Measurements from ENCODE around the gene MFAP5.
A peak's percentile ranks its signal among the peaks of the same experiment; 100 is the strongest.
"Not testable (repeated sequence)": the region's sequence is repeated elsewhere in the genome, so short reads cannot be mapped to it uniquely, and the experiment has no call there.

The MFAP5 gene

DNA sequence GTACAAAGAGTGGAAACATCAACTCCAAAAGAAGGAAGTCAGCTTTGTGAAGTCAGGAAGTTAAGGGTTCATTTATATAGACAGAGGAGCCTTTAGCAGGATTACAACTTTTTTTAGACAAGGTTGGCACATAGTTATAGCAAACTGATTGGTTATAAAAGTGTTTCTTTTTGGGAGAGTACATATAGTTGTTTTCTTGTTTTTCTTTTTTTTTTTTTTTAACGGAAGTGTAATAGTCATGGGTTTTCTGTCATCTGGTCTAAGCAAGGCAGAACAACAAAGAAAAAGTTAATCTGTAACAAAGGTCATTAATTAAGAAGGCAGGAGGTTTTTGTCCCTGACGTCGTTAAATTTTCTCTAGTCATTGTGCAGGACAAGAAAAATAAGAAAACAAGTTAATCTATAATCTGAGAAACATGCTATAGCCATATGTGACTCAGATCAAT lies 13.0 kb upstream of the MFAP5 start:
- DNase-seq (ENCODE audit: low spot score) = no peak
- no peak for FAIRE-seq

DNA sequence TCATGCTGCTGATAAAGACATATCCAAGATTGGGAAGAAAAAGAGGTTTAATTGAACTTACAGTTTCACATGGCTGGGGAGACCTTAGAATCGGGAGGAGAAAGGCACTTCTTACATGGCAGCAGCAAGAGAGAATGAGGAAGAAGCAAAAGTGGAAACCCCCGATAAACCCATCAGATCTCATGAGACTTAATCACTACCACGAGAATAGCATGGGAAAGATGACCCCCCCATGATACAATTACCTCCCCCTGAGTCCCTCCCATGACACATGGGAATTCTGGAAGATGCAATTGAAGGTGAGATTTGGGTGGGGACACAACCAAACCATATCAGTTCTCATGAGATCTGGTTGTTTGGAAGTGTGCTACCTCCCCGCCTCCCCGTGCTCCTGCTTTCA lies 9.8 kb upstream of the MFAP5 start:
- FAIRE-seq (no peak), DNase-seq (ENCODE audit: low spot score) (no peak)

DNA sequence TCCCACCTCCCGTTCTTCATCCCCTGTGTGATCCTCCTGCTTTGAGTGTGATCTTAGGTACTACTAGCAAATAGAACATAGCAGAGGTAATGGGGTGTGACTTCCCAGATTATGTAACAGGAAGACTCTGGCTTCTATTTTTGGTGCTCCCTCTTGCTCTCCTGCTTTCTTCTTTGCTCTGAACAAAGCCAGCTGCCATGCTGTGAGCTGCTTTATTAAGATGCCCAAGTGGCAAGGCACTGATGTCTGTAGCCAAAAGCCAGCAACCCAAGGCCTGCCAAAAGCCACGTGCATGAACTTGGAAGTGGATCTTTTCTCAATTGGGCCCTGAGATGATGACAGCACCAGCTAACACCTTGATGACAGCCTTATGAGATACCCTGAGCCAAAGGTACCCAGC lies 5.8 kb upstream of the MFAP5 start:
- FAIRE-seq = no peak
- DNase-seq (ENCODE audit: low spot score) = no peak

DNA sequence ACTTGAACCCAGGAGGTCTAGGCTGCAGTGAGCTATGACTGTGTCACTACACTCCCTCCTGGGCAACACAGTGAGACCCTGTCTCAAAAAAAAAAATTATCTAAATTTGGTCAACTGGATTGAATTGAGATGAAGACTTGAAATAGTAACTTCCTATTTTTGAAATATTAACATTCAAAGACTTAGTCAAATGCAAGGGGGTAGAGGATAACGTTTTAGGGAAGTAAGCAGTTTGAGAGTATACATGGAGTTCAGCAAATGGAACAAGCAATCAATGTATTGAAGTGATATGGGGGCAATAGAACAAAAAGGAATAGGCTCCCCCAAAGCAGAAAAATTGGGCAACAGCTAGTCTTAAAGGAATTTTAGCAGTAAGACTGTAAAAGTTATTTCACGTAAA lies 4.6 kb upstream of the MFAP5 start:
- DNase-seq (ENCODE audit: low spot score) (no peak), FAIRE-seq (no peak)

DNA sequence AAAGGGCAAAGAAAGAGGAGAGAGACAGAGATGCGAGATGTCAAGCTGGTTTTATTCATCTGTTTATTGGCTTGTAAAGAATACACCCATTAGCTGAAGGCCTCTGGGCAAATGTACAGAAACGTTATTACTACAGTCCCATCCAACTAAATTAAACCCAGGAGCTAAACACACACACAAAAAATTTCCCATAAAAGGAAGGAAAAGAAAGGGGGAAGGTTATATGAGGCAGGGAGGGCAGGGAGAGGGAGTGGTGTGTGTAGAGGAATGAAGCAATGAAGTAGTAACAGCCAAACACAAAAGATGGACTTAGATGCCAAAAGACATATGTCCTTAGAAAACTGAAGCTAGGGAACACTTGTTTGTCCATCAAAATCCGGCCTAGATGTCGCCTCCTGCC lies 3.1 kb upstream of the MFAP5 start:
- FAIRE-seq = no peak
- no peak for DNase-seq (ENCODE audit: low spot score)

DNA sequence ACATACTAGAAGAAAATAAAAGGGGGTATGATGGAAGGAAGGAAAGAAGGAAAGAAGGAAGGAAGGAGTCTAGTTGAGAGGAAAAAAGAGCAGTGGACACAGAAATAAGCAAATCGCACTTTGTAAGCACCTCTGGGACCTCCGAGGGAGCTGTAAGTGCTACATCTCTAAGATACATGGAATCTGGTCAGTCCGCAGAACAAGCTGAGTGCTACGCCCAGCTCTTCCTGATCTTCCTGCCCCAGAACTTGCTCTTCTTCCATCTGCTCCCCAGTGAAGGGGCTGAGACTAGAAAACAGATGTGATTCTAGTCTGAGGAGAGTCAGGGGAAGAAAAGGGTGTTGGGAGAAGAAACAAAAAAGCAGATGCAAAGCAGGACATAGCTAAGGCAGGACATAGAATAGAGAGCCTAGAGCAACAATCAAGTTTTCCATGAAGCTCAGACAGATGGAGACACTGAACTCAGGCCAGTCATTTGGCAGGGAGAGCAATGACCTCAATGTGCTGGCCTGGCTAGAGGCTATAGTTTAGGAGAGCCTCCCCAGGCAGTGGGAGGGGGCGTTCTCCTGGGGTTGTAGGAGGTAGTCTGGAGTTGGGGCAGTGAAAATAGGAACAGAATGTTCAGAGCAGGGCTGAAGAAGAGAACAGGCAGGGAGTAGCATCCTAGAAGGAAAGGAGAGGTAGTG lies 1.7 kb upstream of the MFAP5 start:
- FAIRE-seq = no peak
- no peak for DNase-seq (ENCODE audit: low spot score)

DNA sequence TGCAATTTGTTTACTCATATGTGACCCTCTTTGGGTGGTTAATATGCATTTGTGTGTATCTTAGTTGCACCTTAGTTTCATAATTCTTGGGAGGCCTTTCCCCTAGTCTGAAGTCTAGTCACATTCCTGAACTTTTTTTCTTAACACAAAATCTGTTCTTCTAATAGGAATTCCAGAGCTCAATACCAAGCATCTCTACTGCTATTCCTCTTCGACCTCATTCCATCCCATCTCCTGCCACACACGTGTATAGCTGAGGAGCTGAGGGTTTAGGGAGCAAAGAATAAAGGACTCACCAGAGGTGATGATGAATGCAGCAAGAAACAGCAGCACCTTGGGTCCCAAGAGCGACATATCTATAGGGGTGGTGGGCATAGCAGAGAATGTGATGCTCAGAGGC lies 875 bp downstream of the MFAP5 start:
- DNase-seq (ENCODE audit: low spot score) (no peak), FAIRE-seq (no peak)

DNA sequence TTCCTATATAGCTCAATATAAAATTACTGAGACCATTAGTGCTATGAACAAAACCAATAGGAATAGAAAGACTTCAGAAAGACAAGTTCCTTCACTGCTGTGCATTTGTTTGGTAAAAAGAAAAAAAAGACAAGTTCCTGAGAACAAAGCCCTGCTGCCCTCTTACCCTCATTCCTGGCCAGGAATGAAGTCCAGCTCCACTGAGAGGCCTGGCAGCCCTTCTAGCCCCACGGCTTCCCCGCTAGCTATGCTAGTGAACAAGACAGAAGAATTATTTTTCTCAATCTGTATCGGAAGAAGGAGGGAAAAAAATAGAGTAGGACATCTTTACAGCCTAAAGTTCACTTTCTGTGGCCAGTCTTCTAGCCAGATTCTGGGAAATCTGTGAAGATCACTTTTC lies 1.6 kb downstream of the MFAP5 start:
- FAIRE-seq = no peak

DNA sequence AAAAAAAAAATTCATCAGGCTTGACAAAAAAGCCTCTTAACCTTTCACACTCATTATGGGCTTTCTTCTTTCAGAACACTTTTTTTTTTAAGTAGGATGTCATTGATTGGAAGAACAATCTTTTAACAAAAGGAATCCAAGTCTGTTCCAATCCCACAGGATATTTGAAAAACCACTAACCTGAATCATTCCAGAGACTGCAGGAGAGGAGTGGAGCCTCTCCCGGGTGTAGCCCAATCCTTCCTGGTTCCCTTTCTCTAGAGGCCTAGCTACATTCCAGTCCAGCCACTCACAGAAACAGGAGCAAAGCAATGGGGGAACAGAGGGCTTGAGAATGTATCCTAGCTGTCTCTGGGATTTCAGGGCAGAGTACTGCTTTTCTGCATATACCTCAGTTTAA lies 4.3 kb downstream of the MFAP5 start:
- DNase-seq (ENCODE audit: low spot score) = peak; percentile 50
- peak; percentile 78 for FAIRE-seq

More for the DNA sequence above, 1.6 kb downstream of the MFAP5 start:
- DNase-seq (ENCODE audit: low spot score) = no peak

DNA sequence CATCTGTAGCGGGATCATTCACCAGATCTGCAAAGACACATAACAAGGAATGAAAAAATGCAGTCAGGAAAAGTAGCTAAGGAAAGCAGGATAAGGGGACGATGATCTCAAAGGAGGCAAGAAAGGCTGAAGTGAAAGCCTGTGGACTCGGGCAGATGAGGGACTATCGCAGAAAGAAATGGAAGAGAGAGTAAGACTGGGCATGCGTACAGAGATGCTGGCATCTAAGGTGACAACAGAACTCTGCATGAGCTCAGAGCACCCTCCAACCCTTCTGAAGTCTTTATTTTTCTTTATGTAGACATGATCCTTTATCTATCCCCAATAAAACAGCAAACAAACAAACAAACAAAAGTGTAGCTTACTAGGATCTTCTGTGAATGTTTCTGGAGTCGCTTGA lies 7.2 kb downstream of the MFAP5 start:
- FAIRE-seq (no peak), DNase-seq (ENCODE audit: low spot score) (no peak)

DNA sequence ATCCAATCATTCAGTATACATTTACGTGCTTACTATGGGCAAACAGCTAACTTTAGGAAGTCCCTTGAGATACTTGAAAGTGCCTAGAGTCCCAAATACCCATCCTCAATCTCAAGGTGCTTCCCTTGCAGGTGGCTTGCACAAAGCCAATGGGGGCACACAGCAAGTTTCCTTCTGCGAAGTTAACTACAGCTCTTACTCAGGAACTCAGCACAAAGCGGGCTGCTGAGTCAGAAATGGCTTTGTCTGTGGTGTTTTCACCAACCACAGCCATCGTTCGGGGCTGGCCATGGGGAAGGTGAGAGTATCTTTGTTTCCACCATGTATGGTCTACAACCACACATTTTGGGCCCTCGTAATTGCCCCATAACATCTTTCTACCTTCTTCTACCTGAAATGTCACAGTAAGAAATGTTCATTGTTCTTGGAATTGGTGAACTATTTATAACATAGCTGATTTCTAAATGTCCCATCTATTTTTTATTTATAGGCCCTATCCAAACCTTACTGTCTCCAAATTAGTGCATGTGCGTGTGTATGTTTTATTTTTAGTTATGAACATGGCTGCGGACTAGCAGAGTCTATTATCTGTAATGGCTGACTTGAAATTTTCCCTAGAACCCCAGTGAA lies 13.9 kb downstream of the MFAP5 start:
- FAIRE-seq (no peak), DNase-seq (ENCODE audit: low spot score) (no peak)

DNA sequence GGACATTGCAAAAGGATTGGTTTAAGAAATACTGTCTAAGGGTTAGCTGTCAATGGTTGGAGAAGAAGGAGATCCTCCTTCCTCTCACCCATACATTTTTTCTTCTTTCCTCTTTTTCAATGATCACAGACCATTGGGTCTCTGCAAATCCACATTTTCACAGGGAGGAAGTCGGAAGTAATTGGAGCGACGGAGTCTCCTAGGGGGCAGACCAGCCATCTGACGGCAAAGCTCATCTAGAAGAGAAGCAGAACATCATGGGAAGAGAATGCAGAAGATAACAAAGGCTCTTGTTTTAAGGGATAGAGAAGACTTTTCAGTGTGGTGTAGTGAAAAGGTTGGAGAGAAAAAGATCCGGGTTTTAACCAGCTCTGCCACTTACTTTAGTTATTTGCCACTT lies 14.7 kb downstream of the MFAP5 start:
- DNase-seq (ENCODE audit: low spot score) (no peak), FAIRE-seq (no peak)

DNA sequence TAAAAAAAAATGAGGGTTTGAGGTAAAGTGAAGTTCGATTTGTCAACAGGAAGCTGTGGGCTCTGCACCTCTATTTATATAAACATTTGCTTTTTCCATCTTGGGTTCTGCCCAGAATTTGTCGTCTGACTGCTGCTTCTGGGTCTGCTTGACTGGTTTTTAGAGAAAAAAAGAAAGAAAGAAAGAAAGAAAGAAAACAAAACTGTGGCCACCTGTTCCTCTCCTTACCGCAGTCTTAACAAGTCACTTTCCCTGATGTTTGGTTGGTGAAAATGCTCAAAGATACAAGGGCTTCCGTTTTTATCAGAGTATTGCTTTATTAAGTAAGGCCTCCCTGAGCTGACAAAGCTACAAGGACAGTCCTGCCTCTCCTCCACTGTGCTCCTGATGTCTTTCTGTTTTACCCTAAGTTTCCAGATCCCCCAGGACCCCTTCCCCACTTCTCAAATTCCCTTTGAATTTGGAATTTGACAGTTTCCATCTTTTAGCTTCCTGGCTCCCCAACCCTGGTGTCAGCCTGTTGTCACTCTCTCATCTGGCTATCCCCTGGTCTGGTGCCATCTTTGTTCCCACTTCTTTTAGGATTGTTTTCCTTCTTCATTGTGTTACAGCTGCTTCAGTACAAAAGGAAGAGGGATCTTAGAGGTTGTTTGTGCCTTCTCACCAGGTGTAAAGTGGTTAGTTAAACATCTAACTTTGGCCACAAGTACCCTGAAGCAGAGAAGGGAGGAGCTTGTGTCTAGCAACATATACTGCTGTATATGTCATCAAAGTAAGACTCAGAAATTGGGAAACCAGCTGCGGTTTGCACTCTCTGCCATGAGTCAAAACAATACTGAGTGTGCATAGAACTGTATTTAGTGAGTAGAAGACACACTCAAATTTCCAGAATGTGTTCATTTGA lies 18.0 kb downstream of the MFAP5 start:
- FAIRE-seq (no peak), DNase-seq (ENCODE audit: low spot score) (no peak)

DNA sequence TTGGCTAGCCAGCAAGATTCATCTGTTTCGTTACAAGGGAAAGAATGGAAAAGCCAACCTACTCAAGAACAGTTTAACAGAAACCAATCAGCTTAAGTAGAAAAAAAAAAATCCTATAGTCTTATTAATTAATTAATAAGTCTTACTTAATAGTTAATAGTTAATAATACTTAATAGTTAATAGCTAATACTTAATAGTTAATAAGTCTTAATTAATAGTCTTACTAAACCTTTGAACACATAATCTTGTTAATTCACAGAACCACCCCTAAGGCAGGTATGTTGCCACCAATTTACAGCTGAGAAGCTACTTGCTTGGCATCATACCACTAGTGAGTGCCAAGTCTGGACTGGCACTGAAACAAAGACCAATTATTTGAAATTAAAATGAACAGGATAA lies 19.9 kb downstream of the MFAP5 start:
- FAIRE-seq (no peak), DNase-seq (ENCODE audit: low spot score) (no peak)

DNA sequence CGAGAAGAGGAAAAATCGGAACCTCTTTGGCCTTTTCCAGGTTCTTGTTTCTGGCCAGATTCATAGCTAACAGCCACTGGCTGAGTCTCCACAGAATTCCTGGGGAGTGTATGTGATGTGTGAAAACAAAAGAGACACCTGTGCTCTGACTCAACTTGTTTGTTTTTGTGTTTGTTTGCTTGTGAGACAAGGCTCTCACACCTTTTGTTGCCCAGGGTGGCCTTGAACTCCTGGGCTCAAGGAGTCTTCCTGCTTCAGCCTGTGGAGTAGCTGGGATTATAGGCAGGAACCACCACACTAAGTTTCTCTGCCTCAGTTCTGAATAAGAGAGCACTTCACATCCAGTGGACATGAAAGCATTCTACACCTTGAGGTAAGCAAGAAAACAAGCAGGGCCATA lies 22.7 kb downstream of the MFAP5 start:
- FAIRE-seq = no peak
- DNase-seq (ENCODE audit: low spot score) = no peak

DNA sequence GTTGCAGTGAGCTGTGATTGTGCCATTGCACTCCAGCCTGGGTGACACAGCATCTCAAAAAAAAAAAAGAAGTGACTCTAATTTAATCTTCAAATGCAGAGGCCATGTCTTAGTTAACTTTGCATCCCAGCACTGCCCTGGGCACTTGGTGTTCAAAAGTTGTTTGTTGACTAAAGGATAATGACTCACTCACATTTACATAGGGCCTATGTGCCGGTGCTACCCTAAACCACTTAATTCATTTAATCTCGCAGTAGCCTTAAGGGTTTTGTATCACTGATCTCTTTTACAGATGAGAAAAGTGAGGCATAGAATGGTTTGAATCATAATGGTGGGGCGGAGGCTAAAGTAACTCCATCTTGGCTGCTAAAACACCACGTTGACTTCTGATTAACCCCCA lies 23.7 kb downstream of the MFAP5 start:
- DNase-seq (ENCODE audit: low spot score) (no peak), FAIRE-seq (no peak)

DNA sequence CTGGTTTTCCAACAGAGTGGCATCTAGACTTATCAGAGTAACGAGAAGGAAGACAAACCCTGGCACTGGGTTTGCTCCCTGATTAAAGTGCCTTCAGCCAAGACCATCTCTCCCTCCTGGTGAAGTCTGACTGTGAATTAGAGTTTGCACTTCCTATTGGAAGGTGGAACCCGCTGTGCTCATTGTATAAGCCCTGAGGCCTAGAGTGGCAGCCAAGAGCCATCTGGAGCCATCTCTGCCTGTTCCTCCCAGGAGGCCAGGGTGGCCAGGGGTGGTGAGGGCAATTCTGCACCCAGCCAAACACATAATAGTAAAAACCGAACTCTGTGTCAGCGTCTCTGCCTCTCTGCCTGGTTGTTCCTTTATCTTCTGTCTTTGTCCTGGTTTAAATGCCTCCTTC lies 25.0 kb downstream of the MFAP5 start:
- FAIRE-seq (no peak), DNase-seq (ENCODE audit: low spot score) (no peak)

DNA sequence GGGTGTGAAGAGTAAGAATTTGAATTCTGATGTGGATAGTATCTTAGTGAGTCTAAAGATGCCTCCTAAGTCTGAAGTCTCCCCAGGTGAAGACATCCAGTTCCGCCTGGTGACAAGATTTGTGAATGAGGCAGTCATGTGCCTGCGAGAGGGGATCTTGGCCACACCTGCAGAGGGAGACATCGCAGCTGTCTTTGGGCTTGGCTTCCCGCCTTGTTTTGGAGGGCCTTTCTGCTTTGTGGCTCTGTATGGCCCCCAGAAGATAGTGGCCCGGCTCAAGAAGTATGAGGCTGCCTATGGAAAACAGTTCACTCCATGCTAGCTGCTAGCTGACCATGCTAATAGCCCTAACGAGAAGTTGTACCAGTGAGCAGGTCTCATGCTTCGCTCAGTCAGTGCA lies 25.4 kb downstream of the MFAP5 start:
- DNase-seq (ENCODE audit: low spot score) (no peak), FAIRE-seq (no peak)

DNA sequence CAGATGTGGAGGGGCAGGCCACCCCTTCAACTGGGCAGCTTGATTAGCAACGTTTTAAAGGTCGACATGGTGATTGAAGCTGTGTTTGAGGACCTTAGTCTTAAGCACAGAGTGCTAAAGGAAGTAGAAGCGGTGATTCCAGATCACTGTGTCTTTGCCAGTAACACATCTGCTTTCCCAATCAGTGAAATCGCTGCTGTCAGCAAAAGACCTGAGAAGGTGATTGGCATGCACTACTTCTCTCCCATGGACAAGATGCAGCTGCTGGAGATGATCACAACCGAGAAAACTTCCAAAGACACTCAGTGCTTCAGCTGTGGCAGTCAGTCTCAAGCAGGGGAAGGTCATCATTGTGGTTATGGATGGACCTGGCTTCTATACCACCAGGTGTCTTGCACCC lies 26.0 kb downstream of the MFAP5 start:
- no peak for FAIRE-seq

DNA sequence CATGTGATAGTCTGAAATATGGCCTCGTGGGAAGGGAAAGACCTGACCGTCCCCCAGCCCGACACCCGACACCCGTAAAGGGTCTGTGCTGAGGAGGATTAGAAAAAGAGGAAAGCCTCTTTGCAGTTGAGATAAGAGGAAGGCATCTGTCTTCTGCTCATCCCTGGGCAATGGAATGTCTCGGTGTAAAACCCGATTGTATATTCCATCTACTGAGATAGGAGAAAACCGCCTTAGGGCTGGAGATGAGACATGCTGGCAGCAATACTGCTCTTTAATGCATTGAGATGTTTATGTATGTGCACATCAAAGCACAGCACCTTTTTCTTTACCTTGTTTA lies 26.6 kb downstream of the MFAP5 start:
- not testable (repeated sequence) for DNase-seq (ENCODE audit: low spot score); FAIRE-seq

More for the DNA sequence above, 26.0 kb downstream of the MFAP5 start:
- no peak for DNase-seq (ENCODE audit: low spot score)

DNA sequence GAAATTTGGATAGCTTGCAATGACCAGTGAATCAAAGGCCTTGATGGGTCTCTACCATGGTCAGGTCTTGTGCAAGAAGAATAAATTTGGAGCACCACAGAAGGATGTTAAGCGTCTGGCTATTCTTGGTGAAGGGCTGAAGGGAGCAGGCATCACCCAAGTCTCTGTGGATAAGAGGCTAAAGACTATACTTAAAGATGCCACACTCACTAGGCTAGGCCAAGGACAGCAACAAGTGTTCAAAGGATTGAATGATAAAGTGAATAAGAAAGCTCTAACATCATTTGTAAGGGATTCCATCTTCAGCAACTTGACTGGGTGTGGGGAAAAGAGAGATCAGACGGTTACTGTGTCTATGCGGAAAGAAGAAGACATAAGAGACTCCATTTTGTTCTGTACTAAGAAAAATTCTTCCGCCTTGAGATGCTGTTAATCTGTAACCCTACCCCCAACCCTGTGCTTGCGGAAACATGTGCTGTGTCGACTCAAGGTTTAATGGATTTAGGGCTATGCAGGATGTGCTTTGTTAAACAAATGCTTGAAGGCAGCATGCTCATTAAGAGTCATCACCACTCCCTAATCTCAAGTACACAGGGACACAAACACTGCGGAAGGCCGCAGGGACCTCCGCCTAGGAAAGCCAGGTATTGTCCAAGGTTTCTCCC lies 27.2 kb downstream of the MFAP5 start:
- not testable (repeated sequence) for DNase-seq (ENCODE audit: low spot score); FAIRE-seq

DNA sequence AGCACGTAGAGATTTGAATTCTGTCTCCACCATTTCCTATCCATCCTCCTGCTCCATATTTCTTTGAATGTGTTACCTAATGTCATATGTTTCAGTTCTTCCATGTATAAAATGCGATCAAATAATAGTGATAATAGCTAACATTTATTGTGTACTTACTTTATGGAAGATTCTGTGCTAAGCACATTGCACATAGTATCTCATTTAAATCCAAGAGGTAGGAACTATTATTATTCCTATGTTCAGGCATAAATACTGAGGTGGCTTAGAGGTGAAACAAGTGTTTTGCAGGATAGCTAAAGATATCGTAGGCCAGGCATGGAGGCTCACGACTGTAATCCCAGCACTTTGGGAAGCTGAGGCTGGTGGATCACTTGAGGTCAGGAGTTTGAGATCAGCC lies 32.5 kb downstream of the MFAP5 start:
- FAIRE-seq (no peak), DNase-seq (ENCODE audit: low spot score) (no peak)

Measured in RCC 7860 (cell line).